ENCODE measurements around the gene SRSF10.

SRSF10 gene

GRCh38 chr1:23925279-23925678 is 54.8 kb downstream of the SRSF10 start:
- H3K9me3 ChIP-seq (ENCODE audit: control insufficient read depth, insufficient read depth, low read depth, low read length), result no peaks in the 10 kb centered on the region
- POLR2A ChIA-PET, result interaction anchor here (0.6 kb wide), 1 partner anchor 234 kb away, joined by 10 read pairs; the partner anchor contains the start of gene RPL11
- CTCF ChIA-PET, result interaction anchor here (1.5 kb wide), 1 partner anchor 9 kb away, joined by 7 read pairs; no protein-coding TSS in a partner anchor
- H3K36me3 ChIP-seq (ENCODE audit: control insufficient read depth in 2 of 2, insufficient read depth in 1 of 2, low read length in 2 of 2), result no peaks in the 10 kb centered on the region
- H3K4me3 ChIP-seq (ENCODE audit: low read depth, low read length), result no peak overlapping the region
- no peak for TF ChIP-seq ZNF221 (tag by site-specific recombination; IDR thresholded peaks at IDR 0.05; ENCODE audit: borderline replicate concordance)
- TF ChIP-seq MYNN (tag by site-specific recombination; IDR thresholded peaks at IDR 0.05; ENCODE audit: borderline replicate concordance), result no peak
- TF ChIP-seq ZNF391 (tag by site-specific recombination; IDR thresholded peaks at IDR 0.05; ENCODE audit: borderline replicate concordance, low read depth), result no peak
- no peak for TF ChIP-seq ZNF140 (tag by site-specific recombination; IDR thresholded peaks at IDR 0.05)
- no peak for TF ChIP-seq GLI2 (tag by site-specific recombination; IDR thresholded peaks at IDR 0.05; ENCODE audit: borderline replicate concordance, low read depth)
- TF ChIP-seq ZNF654 (tag by site-specific recombination; IDR thresholded peaks at IDR 0.05; ENCODE audit: low read depth), result no peak
- TF ChIP-seq, protein P1, sequence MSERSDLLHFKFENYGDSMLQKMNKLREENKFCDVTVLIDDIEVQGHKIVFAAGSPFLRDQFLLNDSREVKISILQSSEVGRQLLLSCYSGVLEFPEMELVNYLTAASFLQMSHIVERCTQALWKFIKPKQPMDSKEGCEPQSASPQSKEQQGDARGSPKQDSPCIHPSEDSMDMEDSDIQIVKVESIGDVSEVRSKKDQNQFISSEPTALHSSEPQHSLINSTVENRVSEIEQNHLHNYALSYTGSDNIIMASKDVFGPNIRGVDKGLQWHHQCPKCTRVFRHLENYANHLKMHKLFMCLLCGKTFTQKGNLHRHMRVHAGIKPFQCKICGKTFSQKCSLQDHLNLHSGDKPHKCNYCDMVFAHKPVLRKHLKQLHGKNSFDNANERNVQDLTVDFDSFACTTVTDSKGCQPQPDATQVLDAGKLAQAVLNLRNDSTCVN (tag by site-specific recombination; optimal IDR thresholded peaks at IDR 0.05), result no peak
- TF ChIP-seq, protein P2, sequence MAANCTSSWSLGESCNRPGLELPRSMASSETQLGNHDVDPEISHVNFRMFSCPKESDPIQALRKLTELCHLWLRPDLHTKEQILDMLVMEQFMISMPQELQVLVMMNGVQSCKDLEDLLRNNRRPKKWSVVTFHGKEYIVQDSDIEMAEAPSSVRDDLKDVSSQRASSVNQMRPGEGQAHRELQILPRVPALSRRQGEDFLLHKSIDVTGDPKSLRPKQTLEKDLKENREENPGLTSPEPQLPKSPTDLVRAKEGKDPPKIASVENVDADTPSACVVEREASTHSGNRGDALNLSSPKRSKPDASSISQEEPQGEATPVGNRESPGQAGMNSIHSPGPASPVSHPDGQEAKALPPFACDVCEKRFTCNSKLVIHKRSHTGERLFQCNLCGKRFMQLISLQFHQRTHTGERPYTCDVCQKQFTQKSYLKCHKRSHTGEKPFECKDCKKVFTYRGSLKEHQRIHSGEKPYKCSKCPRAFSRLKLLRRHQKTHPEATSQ (tag by site-specific recombination; IDR thresholded peaks at IDR 0.05), result no peak
- no peak for TF ChIP-seq ZNF785 (tag by site-specific recombination; IDR thresholded peaks at IDR 0.05)
- no peak for TF ChIP-seq ZNF202 (tag by site-specific recombination; IDR thresholded peaks at IDR 0.05; ENCODE audit: borderline replicate concordance)
- TF ChIP-seq ATF2 (tag by site-specific recombination; IDR thresholded peaks at IDR 0.05; ENCODE audit: low read depth), result no peak
- H3K27ac ChIP-seq (ENCODE audit: extremely low read depth, low read depth, low read length), result no peak overlapping the region
- H3K4me1 ChIP-seq (ENCODE audit: control insufficient read depth, insufficient read depth, low read length), result no peaks in the 10 kb centered on the region

DNA sequence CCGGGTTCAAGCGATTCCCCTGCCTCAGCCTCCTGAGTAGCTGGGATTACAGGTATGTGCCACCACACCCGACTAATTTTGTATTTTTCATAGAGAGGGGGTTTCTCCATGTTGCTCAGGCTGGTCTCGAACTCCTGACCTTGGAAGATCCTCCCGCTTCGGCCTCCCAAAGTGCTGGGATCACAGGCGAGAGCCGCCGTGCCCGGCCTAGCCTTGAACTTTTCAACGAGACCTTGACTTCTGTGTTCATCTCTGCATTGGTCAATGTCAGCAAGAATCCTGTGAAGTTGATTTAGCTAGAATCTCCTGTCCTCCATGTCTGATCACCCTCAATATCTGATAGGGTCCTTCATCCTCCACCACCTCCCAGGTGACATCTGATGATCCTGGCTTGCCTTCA is 55.5 kb downstream of the SRSF10 start:
- H3K36me3 ChIP-seq (ENCODE audit: control insufficient read depth in 2 of 2, insufficient read depth in 1 of 2, low read length in 2 of 2), result no peaks in the 10 kb centered on the region
- no peaks in the 10 kb centered on the region for H3K4me1 ChIP-seq (ENCODE audit: control insufficient read depth, insufficient read depth, low read length)
- no peak overlapping the region for H3K27ac ChIP-seq (ENCODE audit: extremely low read depth, low read depth, low read length)
- no peaks in the 10 kb centered on the region for H3K9me3 ChIP-seq (ENCODE audit: control insufficient read depth, insufficient read depth, low read depth, low read length)
- TF ChIP-seq EGR2 (tag by site-specific recombination; IDR thresholded peaks at IDR 0.05; ENCODE audit: low read depth) (no peak), ZFHX2 (tag by site-specific recombination; conservative IDR thresholded peaks at IDR 0.05) (no peak), TCF7L2 (IDR thresholded peaks at IDR 0.05; ENCODE audit: borderline replicate concordance, low read depth, low read length) (no peak), SCRT2 (tag by site-specific recombination; IDR thresholded peaks at IDR 0.05) (no peak), RBAK (tag by site-specific recombination; IDR thresholded peaks at IDR 0.05) (no peak), ZNF24 (tag by site-specific recombination; IDR thresholded peaks at IDR 0.05) (no peak), ZNF423 (tag by site-specific recombination; IDR thresholded peaks at IDR 0.05) (no peak), ZNF121 (tag by site-specific recombination; IDR thresholded peaks at IDR 0.05) (no peak), KLF16 (tag by site-specific recombination; IDR thresholded peaks at IDR 0.05) (no peak), ZNF398 (tag by site-specific recombination; IDR thresholded peaks at IDR 0.05) (no peak), ZIC2 (tag by site-specific recombination; IDR thresholded peaks at IDR 0.05) (no peak), REPIN1 (tag by site-specific recombination; IDR thresholded peaks at IDR 0.05; ENCODE audit: low read depth) (no peak)
- TF ChIP-seq, protein P2 (tag by site-specific recombination; IDR thresholded peaks at IDR 0.05), result no peak
- TF ChIP-seq, protein P3, sequence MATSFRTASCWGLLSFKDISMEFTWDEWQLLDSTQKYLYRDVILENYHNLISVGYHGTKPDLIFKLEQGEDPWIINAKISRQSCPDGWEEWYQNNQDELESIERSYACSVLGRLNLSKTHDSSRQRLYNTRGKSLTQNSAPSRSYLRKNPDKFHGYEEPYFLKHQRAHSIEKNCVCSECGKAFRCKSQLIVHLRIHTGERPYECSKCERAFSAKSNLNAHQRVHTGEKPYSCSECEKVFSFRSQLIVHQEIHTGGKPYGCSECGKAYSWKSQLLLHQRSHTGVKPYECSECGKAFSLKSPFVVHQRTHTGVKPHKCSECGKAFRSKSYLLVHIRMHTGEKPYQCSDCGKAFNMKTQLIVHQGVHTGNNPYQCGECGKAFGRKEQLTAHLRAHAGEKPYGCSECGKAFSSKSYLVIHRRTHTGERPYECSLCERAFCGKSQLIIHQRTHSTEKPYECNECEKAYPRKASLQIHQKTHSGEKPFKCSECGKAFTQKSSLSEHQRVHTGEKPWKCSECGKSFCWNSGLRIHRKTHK (tag by site-specific recombination; IDR thresholded peaks at IDR 0.05), result no peak
- TF ChIP-seq, protein P4, sequence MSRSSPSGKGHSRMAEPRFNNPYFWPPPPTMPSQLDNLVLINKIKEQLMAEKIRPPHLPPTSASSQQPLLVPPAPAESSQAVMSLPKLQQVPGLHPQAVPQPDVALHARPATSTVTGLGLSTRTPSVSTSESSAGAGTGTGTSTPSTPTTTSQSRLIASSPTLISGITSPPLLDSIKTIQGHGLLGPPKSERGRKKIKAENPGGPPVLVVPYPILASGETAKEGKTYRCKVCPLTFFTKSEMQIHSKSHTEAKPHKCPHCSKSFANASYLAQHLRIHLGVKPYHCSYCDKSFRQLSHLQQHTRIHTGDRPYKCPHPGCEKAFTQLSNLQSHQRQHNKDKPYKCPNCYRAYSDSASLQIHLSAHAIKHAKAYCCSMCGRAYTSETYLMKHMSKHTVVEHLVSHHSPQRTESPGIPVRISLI (tag by site-specific recombination; IDR thresholded peaks at IDR 0.05), result no peak
- CTCF ChIA-PET, result interaction anchor here (1.5 kb wide), 1 partner anchor 8 kb away, joined by 7 read pairs; no protein-coding TSS in a partner anchor
- no peak overlapping the region for H3K4me3 ChIP-seq (ENCODE audit: low read depth, low read length)
- POLR2A ChIA-PET, result no interaction called here
